GM23338 (cell line): Measurements from ENCODE around the gene ERCC3. TPM values are rescaled to one million over a fixed set of nuclear protein-coding genes. Genes with fewer than 3 reads are reported as not detected.

Experiments
- ATAC-seq: fragments of 200-7000 bp; cut with Tn5 transposase; 3 replicates; pipeline ENCODE4 v1.9.1; 2020
- DNase-seq: peaks from one replicate; pipeline ENCODE4 v3.0.0-alpha.2; 2015; ENCODE audit warnings: low spot score
- H2AFZ ChIP-seq: fragments of 200-600 bp; sonication (generic); 2 replicates; pipeline ENCODE4 v1.8.0; 2016; ENCODE audit warnings: antibody characterized with exemption, mild to moderate bottlenecking, moderate library complexity
- H3F3A ChIP-seq: fragments of 200-600 bp; sonication (generic); replicated peaks from 2 replicates; pipeline ENCODE4 v1.8.0; 2017; ENCODE audit warnings: antibody characterized with exemption, mixed run types, low read depth
- H3K27ac ChIP-seq: fragments of 200-600 bp; sonication (generic); 2 replicates; pipeline ENCODE4 v1.6.1; 2016; ENCODE audit warnings: low read depth
- H3K27me3 ChIP-seq: fragments of 200-600 bp; sonication (generic); 2 replicates; pipeline ENCODE4 v1.8.0; 2016; ENCODE audit warnings: mild to moderate bottlenecking, mixed run types, moderate library complexity; ENCODE audit not compliant: insufficient read depth
- H3K36me3 ChIP-seq: fragments of 200-600 bp; sonication (generic); 2 replicates; pipeline ENCODE4 v1.8.0; 2016; ENCODE audit warnings: mild to moderate bottlenecking; ENCODE audit not compliant: insufficient read depth
- H3K4me1 ChIP-seq: fragments of 200-600 bp; sonication (generic); 2 replicates; pipeline ENCODE4 v1.8.0; 2016; ENCODE audit warnings: mild to moderate bottlenecking, moderate library complexity; ENCODE audit not compliant: insufficient read depth
- H3K4me2 ChIP-seq: fragments of 200-600 bp; sonication (generic); 2 replicates; pipeline ENCODE4 v1.7.1; 2017; ENCODE audit warnings: mixed run types
- H3K4me3 ChIP-seq: fragments of 200-600 bp; sonication (generic); 2 replicates; pipeline ENCODE4 v1.6.1; 2016; ENCODE audit warnings: mixed run types
- H3K79me2 ChIP-seq: fragments of 200-600 bp; sonication (generic); replicated peaks from 2 replicates; pipeline ENCODE4 v1.8.0; 2017; ENCODE audit warnings: mild to moderate bottlenecking; ENCODE audit not compliant: insufficient read depth
- H3K9me2 ChIP-seq: fragments of 200-600 bp; sonication (generic); 2 replicates; pipeline ENCODE4 v1.8.0; 2017; ENCODE audit not compliant: insufficient read depth
- H4K20me1 ChIP-seq: fragments of 200-600 bp; sonication (generic); replicated peaks from 2 replicates; pipeline ENCODE4 v1.8.0; 2017; ENCODE audit warnings: mild to moderate bottlenecking; ENCODE audit not compliant: insufficient read depth
- H3K27ac Mint-ChIP-seq: 2 replicates; pipeline ENCODE4 v1.8.0; 2020; ENCODE audit warnings: inconsistent platforms, mild to moderate bottlenecking, moderate library complexity, mixed read lengths
- H3K27me3 Mint-ChIP-seq: 3 replicates; pipeline ENCODE4 v1.8.0; 2022; ENCODE audit warnings: low read depth, mild to moderate bottlenecking, moderate library complexity, mixed read lengths, inconsistent platforms; ENCODE audit not compliant: insufficient read depth, poor library complexity
- H3K36me3 Mint-ChIP-seq: 3 replicates; pipeline ENCODE4 v1.8.0; 2021; ENCODE audit warnings: low read depth, mild to moderate bottlenecking, inconsistent platforms, moderate library complexity, mixed read lengths
- H3K4me1 Mint-ChIP-seq: 3 replicates; pipeline ENCODE4 v1.8.0; 2020; ENCODE audit warnings: mild to moderate bottlenecking, inconsistent platforms, mixed read lengths
- H3K4me3 Mint-ChIP-seq: 3 replicates; pipeline ENCODE4 v1.8.0; 2021; ENCODE audit warnings: moderate library complexity, mild to moderate bottlenecking, inconsistent platforms, mixed read lengths
- H3K9me3 Mint-ChIP-seq: 3 replicates; pipeline ENCODE4 v1.8.0; 2020; ENCODE audit warnings: moderate library complexity, mild to moderate bottlenecking, inconsistent platforms, mixed read lengths
- CREB1 ChIP-seq: fragments of 250-450 bp; sonication (Bioruptor Pico); IDR thresholded peaks from 2 replicates; pipeline ENCODE4 v1.5.0; 2020; ENCODE audit warnings: low read depth, mild to moderate bottlenecking, moderate library complexity
- CTCF ChIP-seq, 2 experiments: fragments of 200-600 bp in 1 of 2; sonication (generic) in 1 of 2; conservative IDR thresholded peaks; 2 replicates each; pipeline versions ENCODE4 v1.5.1 to v1.6.1; 2016 to 2017; ENCODE audit warnings: antibody characterized with exemption in 2 of 2, low read depth in 2 of 2, mild to moderate bottlenecking in 2 of 2, moderate library complexity in 1 of 2
- ETS1 ChIP-seq: IDR thresholded peaks from 2 replicates; pipeline ENCODE4 v1.6.1; 2016; ENCODE audit warnings: antibody characterized with exemption
- EZH2 ChIP-seq: fragments of 200-600 bp; sonication (generic); IDR thresholded peaks from one replicate; pipeline ENCODE4 v1.8.0; 2017; ENCODE audit warnings: antibody characterized with exemption, mild to moderate bottlenecking, low read depth; ENCODE audit not compliant: unreplicated experiment
- EZH2phosphoT487 ChIP-seq: fragments of 200-600 bp; sonication (generic); IDR thresholded peaks from one replicate; pipeline ENCODE4 v1.8.1; 2018; ENCODE audit warnings: antibody characterized with exemption; ENCODE audit not compliant: unreplicated experiment
- JUNB ChIP-seq: IDR thresholded peaks from one replicate; pipeline ENCODE4 v1.6.1; 2016; ENCODE audit warnings: antibody characterized with exemption; ENCODE audit not compliant: unreplicated experiment
- NANOG ChIP-seq: IDR thresholded peaks from 2 replicates; pipeline ENCODE4 v1.6.1; 2016; ENCODE audit warnings: antibody characterized with exemption, borderline replicate concordance
- POLR2AphosphoS5 ChIP-seq: IDR thresholded peaks from 2 replicates; pipeline ENCODE4 v1.6.1; 2016; ENCODE audit warnings: antibody characterized with exemption, low read depth
- REST ChIP-seq: IDR thresholded peaks from one replicate; pipeline ENCODE4 v1.6.1; 2018; ENCODE audit warnings: antibody characterized with exemption; ENCODE audit not compliant: unreplicated experiment
- STAT1 ChIP-seq: IDR thresholded peaks from one replicate; pipeline ENCODE4 v1.6.1; 2016; ENCODE audit warnings: antibody characterized with exemption; ENCODE audit not compliant: unreplicated experiment
- ZNF114 ChIP-seq: fragments of 250-450 bp; sonication (Bioruptor Pico); IDR thresholded peaks from 2 replicates; pipeline ENCODE4 v1.5.0; 2020; ENCODE audit warnings: mild to moderate bottlenecking, moderate library complexity
- ZNF331 ChIP-seq: fragments of 250-450 bp; sonication (Bioruptor Pico); IDR thresholded peaks from 2 replicates; pipeline ENCODE4 v1.5.0; 2020; ENCODE audit warnings: low read depth, mild to moderate bottlenecking, moderate library complexity
- ZNF462 ChIP-seq: fragments of 250-450 bp; sonication (Bioruptor Pico); IDR thresholded peaks from 2 replicates; pipeline ENCODE4 v1.5.0; 2020; ENCODE audit warnings: mild to moderate bottlenecking, moderate library complexity
- polyA plus RNA-seq: library from polyadenylated mRNA; unstranded; fragments of >200 nt; fragmentation: Nextera tagmentation; extraction: Ambion mirVana; gene quantifications from 2 replicates; pipeline ENCODE4 v1.2.1, GENCODE V29; 2016
- total RNA-seq: library from RNA; depleted of rRNA; stranded (reverse); fragments of >200 nt; shearing (Covaris generic); gene quantifications from 2 replicates; pipeline ENCODE4 v1.2.3, GENCODE V29; 2014

ERCC3 gene
- total and polyA plus RNA-seq, 2 experiments from 2014 or later = 35.1 to 62.7 TPM

GRCh38 chr2:127309468-127309867, 15.5 kb upstream of the ERCC3 start:
- Histone ChIP-seq H3K9me2 (no peaks in the 10 kb centered on the region), H3K4me1 (no peaks in the 10 kb centered on the region), H3K27ac (no peak overlapping the region), H3F3A (no peaks in the 10 kb centered on the region), H4K20me1 (no peaks in the 10 kb centered on the region), H2AFZ (no peak overlapping the region), H3K4me2 (no peak overlapping the region), H3K36me3 (0 out of 2 replicates have a peak, but pooled peaks cover 4% of the 10 kb centered on the region), H3K4me3 (no peak overlapping the region), H3K79me2 (no peaks in the 10 kb centered on the region), H3K27me3 (no peaks in the 10 kb centered on the region)
- Mint-ChIP-seq H3K9me3 (no peaks in the 10 kb centered on the region), H3K4me3 (no peak overlapping the region), H3K27me3 (no peaks in the 10 kb centered on the region), H3K4me1 (no peaks in the 10 kb centered on the region), H3K36me3 (peaks cover 4% of the 10 kb centered on the region; the same call in 1 of the 3 replicates), H3K27ac (no peak overlapping the region)
- no peak for DNase-seq
- TF ChIP-seq ETS1 (no peak), ZNF331 (CRISPR knock-in tag) (no peak), POLR2AphosphoS5 (no peak), CTCF (conservative IDR thresholded peaks at IDR 0.05; ENCODE audit: low read depth in 2 of 2) (no peak), CREB1 (no peak), EZH2phosphoT487 (no peak), NANOG (no peak), STAT1 (no peak), ZNF462 (no peak), EZH2 (no peak), JUNB (no peak), ZNF114 (CRISPR knock-in tag) (no peak), REST (no peak)
- ATAC-seq = no peak
